H1 (cell line): ENCODE data around the gene IGF2R. TPM values are rescaled to one million over a fixed set of nuclear protein-coding genes. Genes with fewer than 3 reads are reported as not detected.
A peak's percentile ranks its signal among the peaks of the same experiment; 100 is the strongest.

ENCODE experiments used
- BCL11A ChIP-seq, 2 experiments: IDR thresholded peaks; one replicate each; pipeline ENCODE4 v1.6.1; 2011; ENCODE audit warnings: low read depth in 2 of 2, low read length in 2 of 2, mild to moderate bottlenecking in 2 of 2
- EP300 ChIP-seq, 2 experiments: IDR thresholded peaks; 1 replicate in 1 of 2; 2 replicates in 1 of 2; pipeline ENCODE4 v1.6.1; 2011 to 2012; ENCODE audit warnings: low read depth in 2 of 2, low read length in 2 of 2, mild to moderate bottlenecking in 2 of 2, borderline replicate concordance in 1 of 2, inconsistent platforms in 1 of 2, moderate library complexity in 1 of 2
- polyA plus RNA-seq, 7 experiments: library from polyadenylated mRNA; depleted of rRNA in 3 of 7; stranded (reverse) in 5 of 7; unstranded in 2 of 7; fragments of >200 nt in 5 of 7; fragments of 200-250 nt in 2 of 7; gene quantifications; 1 replicate in 5 of 7; 2 replicates in 1 of 7; 4 replicates in 1 of 7; pipeline versions ENCODE4 v1.2.1 to v1.2.3, GENCODE V29; 2011 to 2013; ENCODE audit warnings: missing spikeins in 2 of 7, mixed read lengths in 2 of 7
- total RNA-seq: library from RNA; stranded (reverse); fragmentation: NEBNext Ultra II Directional; extraction: Animal tissue kit (Norgen Biotek cat#: 25700); gene quantifications from 2 replicates; pipeline ENCODE4 v1.2.1, GENCODE V29; 2021
- TF ChIP-seq, protein P1 (sequence below): IDR thresholded peaks from 2 replicates; pipeline ENCODE4 v1.6.1; 2011; ENCODE audit warnings: low read depth, mild to moderate bottlenecking, low read length; ENCODE audit not compliant: insufficient read depth
- TF ChIP-seq, protein P2 (sequence below), 3 experiments: IDR thresholded peaks; 1 replicate in 2 of 3; 2 replicates in 1 of 3; pipeline versions ENCODE4 v1.5.1 to v1.6.1; 2011; ENCODE audit warnings: low read length in 3 of 3, mild to moderate bottlenecking in 3 of 3, inconsistent platforms in 2 of 3, low read depth in 1 of 3, moderate library complexity in 1 of 3; ENCODE audit not compliant: insufficient read depth in 1 of 3; ENCODE audit errors: control extremely low read depth in 1 of 3

Gene IGF2R
- total and polyA plus RNA-seq, 2 of the 8 experiments (the other 6 are each of a cell fraction or from before 2014, with no cell fraction given), result 20.6 to 74.1 TPM

DNA sequence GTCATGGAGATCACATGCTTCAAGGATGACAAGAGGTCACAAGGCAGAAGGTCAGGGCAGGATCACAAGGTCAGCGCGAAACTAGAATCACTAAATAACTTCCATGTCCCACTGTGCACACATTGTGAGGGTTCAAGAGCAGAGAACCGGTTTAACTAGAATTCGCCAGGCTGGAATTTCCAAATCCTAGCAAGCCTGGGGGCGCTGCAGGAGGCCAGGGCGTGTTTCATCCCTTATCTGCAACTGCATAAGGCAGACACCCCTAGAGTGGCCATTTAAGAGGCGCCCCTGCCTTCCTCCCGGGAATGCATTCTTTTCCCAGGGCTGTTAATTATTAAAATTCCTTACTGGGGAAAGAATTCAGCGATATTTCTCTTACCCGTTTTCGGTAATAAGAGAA is 112.5 kb downstream of the IGF2R start (continued):
- peak in 1 of 2 experiments; percentile 78; a peak in 1 of 3 replicates for TF ChIP-seq EP300 (IDR thresholded peaks at IDR 0.05; ENCODE audit: borderline replicate concordance in 1 of 2, low read depth in 2 of 2, low read length in 2 of 2)
- TF ChIP-seq, protein P1, sequence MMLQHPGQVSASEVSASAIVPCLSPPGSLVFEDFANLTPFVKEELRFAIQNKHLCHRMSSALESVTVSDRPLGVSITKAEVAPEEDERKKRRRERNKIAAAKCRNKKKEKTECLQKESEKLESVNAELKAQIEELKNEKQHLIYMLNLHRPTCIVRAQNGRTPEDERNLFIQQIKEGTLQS, result no peak
- TF ChIP-seq, protein P2, sequence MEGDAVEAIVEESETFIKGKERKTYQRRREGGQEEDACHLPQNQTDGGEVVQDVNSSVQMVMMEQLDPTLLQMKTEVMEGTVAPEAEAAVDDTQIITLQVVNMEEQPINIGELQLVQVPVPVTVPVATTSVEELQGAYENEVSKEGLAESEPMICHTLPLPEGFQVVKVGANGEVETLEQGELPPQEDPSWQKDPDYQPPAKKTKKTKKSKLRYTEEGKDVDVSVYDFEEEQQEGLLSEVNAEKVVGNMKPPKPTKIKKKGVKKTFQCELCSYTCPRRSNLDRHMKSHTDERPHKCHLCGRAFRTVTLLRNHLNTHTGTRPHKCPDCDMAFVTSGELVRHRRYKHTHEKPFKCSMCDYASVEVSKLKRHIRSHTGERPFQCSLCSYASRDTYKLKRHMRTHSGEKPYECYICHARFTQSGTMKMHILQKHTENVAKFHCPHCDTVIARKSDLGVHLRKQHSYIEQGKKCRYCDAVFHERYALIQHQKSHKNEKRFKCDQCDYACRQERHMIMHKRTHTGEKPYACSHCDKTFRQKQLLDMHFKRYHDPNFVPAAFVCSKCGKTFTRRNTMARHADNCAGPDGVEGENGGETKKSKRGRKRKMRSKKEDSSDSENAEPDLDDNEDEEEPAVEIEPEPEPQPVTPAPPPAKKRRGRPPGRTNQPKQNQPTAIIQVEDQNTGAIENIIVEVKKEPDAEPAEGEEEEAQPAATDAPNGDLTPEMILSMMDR (IDR thresholded peaks at IDR 0.05; ENCODE audit: control extremely low read depth in 1 of 3, insufficient read depth in 1 of 3, low read depth in 1 of 3, low read length in 3 of 3), result no peak
- TF ChIP-seq BCL11A (IDR thresholded peaks at IDR 0.05; ENCODE audit: low read depth in 2 of 2, low read length in 2 of 2), result no peak
